HG03432 (cell line): ENCODE results near the gene GKN1.

ENCODE experiments used
- ATAC-seq: cut with Tn5 transposase; IDR thresholded peaks from one replicate; pipeline ENCODE4 v1.9.1; 2021; ENCODE audit warnings: mild to moderate bottlenecking, moderate library complexity; ENCODE audit not compliant: unreplicated experiment

Gene GKN1

DNA sequence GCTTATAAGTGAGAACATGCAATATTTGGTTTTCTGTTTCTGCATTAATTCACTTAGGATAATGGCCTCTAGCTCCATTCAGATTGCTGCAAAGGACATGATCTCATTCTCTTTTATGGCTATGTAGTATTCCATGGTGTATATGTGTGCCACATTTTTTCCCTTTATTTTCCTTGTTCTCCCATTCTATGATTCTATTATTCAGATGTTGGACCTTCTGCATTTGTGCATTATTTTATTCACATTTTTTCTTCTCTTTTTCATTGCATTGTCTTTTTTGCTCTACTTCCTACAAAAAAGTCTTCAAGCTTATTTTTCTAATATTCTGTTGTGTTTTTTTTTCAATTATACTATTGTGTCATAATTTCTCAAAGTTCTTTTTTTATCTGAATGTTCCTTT, 27.4 kb downstream of the GKN1 start:
- no peak for ATAC-seq

- no peak for ATAC-seq
Observed at GRCh38 chr2:69003731-69004130, 29.3 kb downstream of the GKN1 start.

DNA sequence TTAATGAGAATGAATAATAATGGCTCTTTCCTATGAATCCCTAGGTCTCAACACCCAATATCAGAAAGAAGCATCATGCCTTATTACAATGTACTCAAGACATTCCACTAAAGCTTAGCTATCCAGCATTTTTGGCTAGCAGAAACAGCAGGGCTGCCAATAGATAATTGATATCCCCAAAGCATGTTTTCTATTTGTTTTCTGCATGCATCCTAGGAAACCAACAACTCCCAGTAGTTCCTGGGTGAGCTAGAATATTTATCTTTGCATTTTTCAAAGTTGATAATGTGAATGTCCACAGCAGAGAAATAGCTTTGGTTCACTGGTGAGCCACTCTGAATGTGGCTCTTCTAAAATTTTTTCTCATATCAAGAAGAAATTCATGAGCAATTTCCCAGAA, 32.7 kb downstream of the GKN1 start:
- no peak for ATAC-seq

- ATAC-seq = no peak
Observed at GRCh38 chr2:69007603-69008002, 33.2 kb downstream of the GKN1 start.

DNA sequence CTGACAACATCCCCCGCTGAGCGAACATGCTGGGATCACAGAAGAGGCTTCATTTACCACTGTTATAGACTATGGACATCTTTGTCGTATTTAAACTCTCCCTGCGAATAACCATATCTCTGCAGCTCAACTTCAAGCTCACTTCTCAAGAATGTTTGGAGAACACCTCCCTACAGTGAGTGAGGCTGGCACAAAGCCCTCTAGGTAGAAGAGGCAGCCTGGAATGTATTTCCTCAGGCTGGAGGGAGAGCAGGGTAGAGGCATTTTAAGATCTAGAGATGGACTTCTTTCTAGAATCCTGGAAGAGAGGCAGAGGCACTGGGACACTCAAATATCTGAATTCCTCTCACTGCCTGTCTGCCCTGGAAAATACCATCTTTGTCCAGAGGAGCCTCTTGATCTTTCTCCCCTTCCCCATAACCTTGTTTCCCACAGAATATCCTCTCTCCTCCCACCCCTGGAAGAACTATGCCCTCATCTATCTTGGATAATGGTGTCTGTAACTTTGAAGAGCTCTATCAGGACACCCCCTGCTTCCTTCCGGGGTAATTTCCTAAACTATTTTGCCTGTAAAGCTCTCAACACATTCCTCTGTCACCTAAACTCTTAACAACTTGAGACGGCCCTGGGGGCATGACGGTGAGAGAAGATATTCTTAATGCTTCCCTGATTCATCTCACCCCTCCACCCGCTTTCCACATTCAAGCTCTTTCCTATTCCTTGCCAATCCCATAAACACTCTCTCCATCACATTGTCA, 36.2 kb downstream of the GKN1 start:
- no peak for ATAC-seq

DNA sequence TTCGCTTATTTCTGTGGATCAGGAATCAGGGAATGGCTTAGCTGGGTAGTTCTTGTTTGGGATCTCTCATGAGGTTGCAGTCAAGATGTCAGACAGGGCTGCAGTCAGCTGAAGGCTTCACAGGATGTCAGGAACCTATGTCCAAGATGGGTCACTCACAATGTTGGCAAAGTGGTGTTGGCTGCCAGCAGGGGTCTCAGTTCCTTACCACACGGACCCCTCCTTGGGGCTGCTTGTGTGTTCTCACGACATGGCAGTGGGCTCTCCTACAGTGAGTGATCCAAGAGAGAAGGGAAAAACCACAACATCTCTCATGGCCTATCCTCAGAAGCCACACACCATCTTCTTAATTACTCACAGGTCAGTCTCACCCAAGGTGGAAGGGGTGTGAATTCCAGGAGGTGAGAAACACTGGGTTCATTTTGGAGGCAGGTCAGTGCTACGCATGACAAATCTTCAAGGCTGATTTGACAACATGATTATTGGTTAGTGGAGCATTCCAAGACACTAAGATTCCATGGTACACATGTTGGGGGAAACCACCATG, 37.2 kb downstream of the GKN1 start:
- no peak for ATAC-seq

DNA sequence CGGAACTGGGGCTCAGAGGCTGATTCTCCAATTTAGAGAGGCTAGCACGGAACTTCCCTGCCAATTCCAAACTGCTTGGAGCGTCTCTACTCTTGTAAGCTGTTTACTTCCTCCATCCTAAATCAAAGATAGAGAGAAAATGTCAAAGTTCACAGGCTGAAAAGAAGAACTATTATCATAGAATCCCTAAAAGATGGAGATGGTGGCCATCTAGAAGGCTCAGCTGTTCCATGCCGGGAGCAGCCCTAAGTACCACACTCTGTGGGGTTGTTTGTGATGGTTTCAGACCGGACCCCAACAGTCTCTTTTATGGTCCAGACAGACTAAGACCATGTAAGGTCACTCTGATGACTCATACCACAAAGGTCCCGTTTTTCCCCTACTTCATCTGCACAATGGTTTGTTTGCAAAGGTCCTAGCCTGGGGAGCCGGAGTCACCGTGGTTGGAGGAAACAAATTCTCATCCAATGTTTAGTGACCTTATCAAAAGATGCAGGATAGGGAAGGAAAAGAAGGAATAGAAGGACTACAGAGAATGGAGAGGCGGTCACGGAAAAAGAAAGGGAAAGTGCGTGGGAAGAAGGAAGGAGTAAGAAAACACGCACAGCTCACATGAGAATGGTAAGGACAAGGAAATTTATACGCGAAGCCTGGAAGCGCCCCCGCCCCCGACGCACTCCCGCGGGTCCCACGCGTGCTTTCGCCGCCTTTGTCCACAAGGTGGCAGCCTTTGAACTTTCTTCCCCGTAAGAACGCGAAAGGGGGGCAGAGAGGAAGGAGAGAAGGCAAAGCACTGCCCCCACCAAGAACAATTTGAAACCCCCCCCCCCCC, 38.1 kb downstream of the GKN1 start:
- ATAC-seq = peak; percentile 43

- no peak for ATAC-seq
Observed at GRCh38 chr2:69013142-69013839, 38.9 kb downstream of the GKN1 start, which contains the start of gene ANTXR1. TSS of gene ANTXR1 (plus strand) at chr2:69013179. CDS start at chr2:69013500, 321 bp downstream.

DNA sequence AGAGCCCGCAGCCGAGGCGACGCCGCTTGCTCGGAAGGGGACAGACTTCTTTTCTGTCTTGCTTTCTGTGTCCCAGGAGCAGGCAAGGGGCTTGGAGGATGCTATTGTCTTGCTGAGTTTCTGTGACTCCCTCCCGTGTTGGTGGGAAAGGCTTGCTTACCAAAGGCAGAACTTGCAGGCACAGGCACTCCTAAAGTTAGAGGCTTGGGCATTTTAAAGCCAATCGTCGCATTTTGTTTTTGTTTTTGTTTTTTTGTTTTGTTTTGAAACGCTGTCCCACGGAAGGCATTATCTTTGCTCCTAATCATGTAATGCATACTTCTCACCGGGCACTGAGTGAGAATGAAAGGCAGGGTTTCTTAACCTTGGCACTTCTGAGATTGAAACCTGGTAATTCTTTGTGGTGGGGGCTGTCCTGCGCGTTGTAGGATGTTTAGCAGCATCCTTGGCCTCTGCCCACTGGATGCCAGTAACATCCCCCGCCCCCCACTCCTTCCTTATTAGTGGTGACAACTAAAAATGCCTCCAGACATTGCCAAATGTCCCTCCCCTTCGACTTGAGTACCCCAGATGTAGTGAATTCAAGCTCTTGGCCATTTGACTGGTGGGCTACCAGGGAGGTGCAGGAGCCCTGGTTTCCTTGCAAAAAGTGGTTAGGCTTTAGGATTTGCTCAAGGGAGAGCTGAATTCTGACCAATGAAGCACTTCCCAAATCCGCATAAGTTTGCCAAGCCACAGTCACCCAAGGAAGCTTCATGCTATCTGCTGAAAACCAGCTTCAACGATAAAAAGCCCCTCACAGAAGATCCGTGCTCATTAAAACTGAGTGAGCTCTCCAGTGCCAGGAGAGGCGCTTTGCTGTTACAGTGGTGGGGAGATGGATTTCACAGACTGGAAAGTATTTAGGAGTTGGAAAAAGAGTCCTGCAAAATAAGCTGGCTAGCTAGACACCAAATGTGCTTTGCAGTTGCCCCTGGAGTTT, 39.7 kb downstream of the GKN1 start:
- ATAC-seq = no peak

DNA sequence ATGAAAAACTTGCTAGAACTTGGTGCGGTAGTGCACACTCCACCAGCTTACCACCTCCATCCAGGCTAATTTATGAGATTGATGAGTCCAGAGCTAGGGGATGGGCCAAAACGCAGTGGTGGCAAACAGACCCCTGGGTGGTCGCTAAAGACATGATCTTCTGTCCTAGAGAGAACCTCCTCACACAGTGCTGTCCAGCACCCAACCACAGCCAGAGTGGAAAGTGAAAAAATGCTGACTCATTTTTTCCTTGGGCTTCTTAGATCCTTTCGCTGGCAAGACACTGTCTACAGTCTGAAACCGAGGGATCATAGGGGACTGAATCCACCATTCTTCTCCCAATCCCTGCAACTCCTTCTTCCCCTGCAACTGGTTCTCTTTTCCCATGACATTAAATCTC, 42.6 kb downstream of the GKN1 start:
- ATAC-seq = no peak

GRCh38 chr2:69017835-69018234, 43.4 kb downstream of the GKN1 start:
- no peak for ATAC-seq

GRCh38 chr2:69018678-69019095, 44.3 kb downstream of the GKN1 start:
- no peak for ATAC-seq

- no peak for ATAC-seq
Observed at GRCh38 chr2:69020496-69021426, 46.3 kb downstream of the GKN1 start.

- ATAC-seq = no peak
Observed at GRCh38 chr2:69021727-69022126, 47.3 kb downstream of the GKN1 start.

DNA sequence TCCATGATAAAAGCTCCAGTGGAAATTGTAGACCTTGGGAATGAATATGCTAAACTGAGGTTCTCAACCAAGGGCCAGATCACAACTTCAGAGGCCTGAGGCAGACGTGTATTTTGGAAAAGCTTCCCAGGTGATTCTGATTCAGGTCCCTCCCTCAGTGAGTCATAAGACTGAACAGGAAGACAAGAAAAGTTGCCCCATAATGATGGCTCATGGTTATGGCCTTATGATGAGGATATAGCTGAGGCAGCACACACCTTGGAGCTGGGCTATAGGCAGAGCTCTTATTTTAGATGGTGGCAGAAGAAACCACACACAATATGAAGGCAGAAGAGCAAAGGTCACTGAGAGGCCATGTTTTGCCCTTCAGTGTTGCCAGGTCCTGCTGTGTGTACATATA, 48.1 kb downstream of the GKN1 start:
- ATAC-seq = no peak

DNA sequence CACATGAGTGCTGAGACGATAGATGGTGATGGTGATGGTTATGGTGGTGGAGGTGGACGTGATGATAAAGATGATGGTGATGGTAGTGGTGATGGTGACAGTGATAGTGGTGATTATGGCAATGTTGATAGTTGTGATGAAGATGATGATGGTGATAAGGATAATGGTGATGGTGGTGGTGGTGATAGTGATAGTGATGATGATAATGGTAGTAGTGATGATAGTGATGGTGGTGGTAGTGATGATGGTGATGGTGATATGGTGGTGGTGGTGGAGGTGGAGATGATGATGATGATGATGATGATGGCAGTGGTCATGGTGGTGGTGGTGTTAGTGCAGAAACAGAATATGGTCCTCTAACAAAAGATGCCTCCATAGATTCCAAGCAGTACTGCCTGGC, 48.8 kb downstream of the GKN1 start:
- no peak for ATAC-seq

DNA sequence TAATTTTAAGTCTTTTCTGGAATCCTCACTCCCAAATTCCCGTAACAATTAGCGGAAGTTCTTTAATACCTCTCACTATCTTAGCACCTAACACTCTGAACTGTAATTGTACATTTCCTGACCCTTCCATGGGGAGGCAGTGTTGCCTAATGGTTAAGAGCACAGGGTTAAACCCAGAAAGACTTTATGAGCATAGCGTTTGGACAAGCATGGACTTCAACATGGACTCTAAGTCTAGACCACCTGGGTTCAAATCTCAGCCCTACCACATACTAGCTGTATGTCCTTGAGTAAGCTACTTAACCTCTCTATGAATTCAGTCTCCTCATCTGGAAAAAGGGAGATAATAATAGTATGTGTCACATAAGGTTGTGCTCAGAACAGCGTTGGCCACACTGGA, 51.6 kb downstream of the GKN1 start:
- ATAC-seq = no peak

GRCh38 chr2:69026691-69027459, 52.4 kb downstream of the GKN1 start:
- no peak for ATAC-seq
